K562 (cell line): Measurements from ENCODE around the gene SP6. TPM values are rescaled to one million over a fixed set of nuclear protein-coding genes. Genes with fewer than 3 reads are reported as not detected.

Source experiments
- ARHGAP35 ChIP-seq: fragments of 450-650 bp; IDR thresholded peaks from 2 replicates; pipeline ENCODE4 v1.6.1; 2018; ENCODE audit not compliant: partially characterized antibody
- ATF1 ChIP-seq, 2 experiments: fragments of 450-650 bp in 1 of 2; IDR thresholded peaks; 2 replicates each; pipeline ENCODE4 v1.6.1; 2016; ENCODE audit warnings: missing compliant biosample characterization in 1 of 2, missing genetic modification characterization in 1 of 2
- ETV6 ChIP-seq, 3 experiments: fragments of 150-350 bp in 1 of 3; sonication (generic) in 1 of 3; formaldehyde crosslinking in 1 of 3; IDR thresholded peaks; 2 replicates each; pipeline versions ENCODE4 v1.6.1 to v1.8.0; 2014 to 2022; ENCODE audit warnings: borderline replicate concordance in 2 of 3, low read depth in 2 of 3, antibody characterized with exemption in 1 of 3, low read length in 1 of 3, mild to moderate bottlenecking in 1 of 3, missing genetic modification reagents in 1 of 3
- KDM1A ChIP-seq, 2 experiments: fragments of 450-650 bp; IDR thresholded peaks; 2 replicates each; pipeline ENCODE4 v1.6.1; 2016; ENCODE audit warnings: mild to moderate bottlenecking in 2 of 2
- KLF16 ChIP-seq: IDR thresholded peaks from 2 replicates; pipeline ENCODE4 v1.6.1; 2016; ENCODE audit warnings: antibody characterized with exemption
- LARP7 ChIP-seq: fragments of 450-650 bp; IDR thresholded peaks from 2 replicates; pipeline ENCODE4 v1.6.1; 2016
- NCOA4 ChIP-seq: fragments of 450-650 bp; IDR thresholded peaks from 2 replicates; pipeline ENCODE4 v1.6.1; 2018; ENCODE audit warnings: mild to moderate bottlenecking; ENCODE audit not compliant: partially characterized antibody
- POLR2H ChIP-seq: IDR thresholded peaks from 2 replicates; pipeline ENCODE4 v1.6.1; 2016; ENCODE audit warnings: missing genetic modification characterization, low read depth, mild to moderate bottlenecking, control low read depth, missing compliant biosample characterization, moderate library complexity
- RB1 ChIP-seq: fragments of 450-650 bp; IDR thresholded peaks from 2 replicates; pipeline ENCODE4 v1.6.1; 2017; ENCODE audit warnings: low read depth, mild to moderate bottlenecking
- SMAD2 ChIP-seq: fragments of 150-350 bp; IDR thresholded peaks from 2 replicates; pipeline ENCODE4 v1.6.1; 2014; ENCODE audit warnings: low read depth, mild to moderate bottlenecking, low read length
- TAF15 ChIP-seq: fragments of 200-400 bp; formaldehyde crosslinking; IDR thresholded peaks from 2 replicates; pipeline ENCODE4 v1.6.1; 2017; ENCODE audit warnings: mild to moderate bottlenecking, low read depth, low read length, moderate library complexity
- ZNF282 ChIP-seq: sonication (generic); formaldehyde crosslinking; IDR thresholded peaks from 2 replicates; pipeline ENCODE4 v1.8.1; 2023; ENCODE audit warnings: missing genetic modification reagents
- polyA plus RNA-seq, 8 experiments: library from polyadenylated mRNA; depleted of rRNA in 4 of 8; stranded (reverse) in 5 of 8; unstranded in 3 of 8; fragments of >200 nt; fragmentation: Nextera tagmentation in 2 of 8; fragmentation: Illumina TruSeq in 1 of 8; extraction: Ambion mirVana in 2 of 8; extraction: Trizol in 1 of 8; gene quantifications; 2 replicates each; pipeline versions ENCODE4 v1.2.1 to v1.2.3, GENCODE V29; 2011 to 2014; ENCODE audit warnings: inconsistent platforms in 1 of 8, missing spikeins in 1 of 8
- total RNA-seq, 7 experiments: library from RNA; depleted of rRNA in 6 of 7; stranded (reverse); fragments of >200 nt in 6 of 7; fragmentation: Illumina TruSeq in 2 of 7; extraction: Trizol in 2 of 7; gene quantifications; 2 replicates each; pipeline versions ENCODE4 v1.2.1 to v1.2.3, GENCODE V29; 2011 to 2021; ENCODE audit warnings: low replicate concordance in 1 of 7
- TF ChIP-seq, protein P1 (sequence below), 2 experiments: fragments of 450-650 bp; IDR thresholded peaks; 2 replicates each; pipeline ENCODE4 v1.6.1; 2016; ENCODE audit warnings: mild to moderate bottlenecking in 2 of 2, borderline replicate concordance in 1 of 2, low read depth in 1 of 2, moderate library complexity in 1 of 2
- TF ChIP-seq, protein P2 (sequence below): sonication (generic); formaldehyde crosslinking; IDR thresholded peaks from 2 replicates; pipeline ENCODE4 v1.8.1; 2023; ENCODE audit warnings: mild to moderate bottlenecking, missing genetic modification reagents

SP6 gene
- total and polyA plus RNA-seq, 9 of the 15 experiments (the other 6 are each of a cell fraction or from before 2014, with no cell fraction given) = 0.11 to 7.9 (median 2.2) TPM

DNA sequence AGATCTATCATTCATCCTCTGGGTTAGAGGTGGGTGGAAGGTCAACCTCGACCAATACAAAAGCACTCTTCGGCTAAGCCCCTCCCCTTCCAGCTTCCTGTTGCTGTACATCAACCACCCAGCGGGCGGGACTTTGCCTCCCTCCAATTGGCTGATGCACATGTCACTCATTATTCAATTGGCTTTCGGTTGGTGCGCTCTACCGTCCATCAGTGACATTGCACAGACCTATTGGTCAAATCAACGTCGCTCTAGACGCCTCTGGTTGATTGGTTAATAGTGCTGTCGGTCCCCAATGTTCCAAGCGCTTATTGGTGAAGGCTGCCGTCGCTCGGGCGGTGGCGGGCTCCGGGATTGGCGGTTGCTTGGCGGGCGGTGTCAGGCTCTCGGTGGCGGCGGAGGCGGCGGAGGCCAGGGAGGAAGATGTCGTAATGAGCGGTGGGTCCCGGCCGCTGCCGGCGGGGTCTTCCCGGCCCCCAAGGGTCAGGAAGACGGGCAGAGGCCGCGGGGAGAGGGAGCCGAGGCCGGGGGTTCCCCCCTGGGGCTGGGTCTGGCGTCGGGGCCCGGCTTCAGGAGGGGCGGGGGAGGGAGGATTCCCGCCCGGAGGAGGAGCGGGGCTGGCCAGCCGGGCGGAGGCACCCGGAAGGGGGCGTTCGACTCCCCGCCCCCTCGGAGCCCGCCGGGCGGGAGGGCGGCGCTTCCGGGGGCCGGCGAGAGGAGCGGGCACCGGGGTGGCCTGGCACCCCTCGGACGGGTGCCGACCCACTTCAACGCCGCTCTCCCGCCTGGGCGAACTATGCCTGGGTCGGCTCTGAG, 45.1 kb upstream of the SP6 start, which contains the start of gene SP2 (continued):
- TF ChIP-seq, protein P1, sequence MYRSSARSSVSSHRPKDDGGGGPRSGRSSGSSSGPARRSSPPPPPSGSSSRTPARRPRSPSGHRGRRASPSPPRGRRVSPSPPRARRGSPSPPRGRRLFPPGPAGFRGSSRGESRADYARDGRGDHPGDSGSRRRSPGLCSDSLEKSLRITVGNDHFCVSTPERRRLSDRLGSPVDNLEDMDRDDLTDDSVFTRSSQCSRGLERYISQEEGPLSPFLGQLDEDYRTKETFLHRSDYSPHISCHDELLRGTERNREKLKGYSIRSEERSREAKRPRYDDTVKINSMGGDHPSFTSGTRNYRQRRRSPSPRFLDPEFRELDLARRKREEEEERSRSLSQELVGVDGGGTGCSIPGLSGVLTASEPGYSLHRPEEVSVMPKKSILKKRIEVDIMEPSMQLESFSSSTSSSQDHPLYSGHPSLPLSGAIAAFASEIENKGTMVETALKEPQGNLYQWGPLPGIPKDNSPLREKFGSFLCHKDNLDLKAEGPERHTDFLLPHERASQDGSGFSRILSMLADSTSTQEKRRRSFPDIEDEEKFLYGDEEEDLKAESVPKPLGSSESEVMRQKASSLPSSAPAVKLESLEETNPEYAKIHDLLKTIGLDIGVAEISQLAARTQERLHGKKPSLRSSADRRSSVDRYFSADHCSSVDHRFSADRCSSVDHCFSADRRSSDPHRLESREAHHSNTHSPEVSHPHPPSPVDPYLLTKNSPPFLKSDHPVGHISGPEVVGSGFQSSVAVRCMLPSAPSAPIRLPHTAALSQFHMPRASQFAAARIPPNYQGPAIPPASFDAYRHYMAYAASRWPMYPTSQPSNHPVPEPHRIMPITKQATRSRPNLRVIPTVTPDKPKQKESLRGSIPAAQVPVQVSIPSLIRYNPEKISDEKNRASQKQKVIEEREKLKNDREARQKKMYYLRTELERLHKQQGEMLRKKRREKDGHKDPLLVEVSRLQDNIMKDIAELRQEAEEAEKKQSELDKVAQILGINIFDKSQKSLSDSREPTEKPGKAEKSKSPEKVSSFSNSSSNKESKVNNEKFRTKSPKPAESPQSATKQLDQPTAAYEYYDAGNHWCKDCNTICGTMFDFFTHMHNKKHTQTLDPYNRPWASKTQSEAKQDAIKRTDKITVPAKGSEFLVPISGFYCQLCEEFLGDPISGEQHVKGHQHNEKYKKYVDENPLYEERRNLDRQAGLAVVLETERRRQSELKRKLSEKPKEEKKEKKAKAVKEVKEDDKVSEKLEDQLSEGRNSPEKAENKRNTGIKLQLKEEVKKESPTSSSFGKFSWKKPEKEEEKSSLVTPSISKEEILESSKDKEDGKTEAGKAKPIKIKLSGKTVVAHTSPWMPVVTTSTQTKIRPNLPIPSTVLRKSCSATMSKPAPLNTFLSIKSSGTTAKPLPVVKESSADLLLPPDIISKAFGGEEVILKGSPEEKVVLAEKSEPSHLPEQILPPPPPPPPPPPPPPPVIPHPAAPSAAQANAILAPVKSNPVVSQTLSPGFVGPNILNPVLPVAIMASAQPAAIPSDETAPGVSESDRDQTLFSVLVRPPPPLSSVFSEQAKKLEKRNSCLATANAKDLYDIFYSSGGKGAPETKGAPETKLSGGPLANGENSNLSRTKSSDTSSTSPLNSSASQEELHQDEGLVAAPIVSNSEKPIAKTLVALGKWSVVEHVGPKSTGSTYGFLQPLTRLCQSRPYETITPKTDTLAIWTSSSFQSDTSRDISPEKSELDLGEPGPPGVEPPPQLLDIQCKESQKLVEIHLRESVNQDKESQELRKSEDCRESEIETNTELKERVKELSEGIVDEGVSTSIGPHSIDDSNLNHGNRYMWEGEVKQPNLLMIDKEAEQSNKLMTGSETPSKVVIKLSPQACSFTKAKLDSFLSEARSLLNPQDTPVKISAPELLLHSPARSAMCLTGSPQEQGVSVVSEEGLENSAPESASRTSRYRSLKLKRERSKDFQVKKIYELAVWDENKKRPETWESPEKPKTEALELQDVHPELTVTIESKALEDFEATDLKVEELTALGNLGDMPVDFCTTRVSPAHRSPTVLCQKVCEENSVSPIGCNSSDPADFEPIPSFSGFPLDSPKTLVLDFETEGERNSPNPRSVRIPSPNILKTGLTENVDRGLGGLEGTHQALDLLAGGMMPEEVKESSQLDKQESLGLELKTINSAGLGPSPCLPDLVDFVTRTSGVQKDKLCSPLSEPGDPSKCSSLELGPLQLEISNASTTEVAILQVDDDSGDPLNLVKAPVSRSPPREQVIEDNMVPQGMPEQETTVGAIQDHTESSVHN (IDR thresholded peaks at IDR 0.05; ENCODE audit: borderline replicate concordance in 1 of 2, low read depth in 1 of 2) = no peak
- TF ChIP-seq LARP7 (no peak), SMAD2 (no peak), RB1 (peak; percentile 73), ATF1 (CRISPR knock-in tag; IDR thresholded peaks at IDR 0.05) (peak; percentile 60; the same call in 1 of the 2 replicates), ATF1 (tag; IDR thresholded peaks at IDR 0.05) (peak; percentile 100), ZNF282 (no peak), KDM1A (IDR thresholded peaks at IDR 0.05) (no peak), TAF15 (no peak), ETV6 (IDR thresholded peaks at IDR 0.05; ENCODE audit: borderline replicate concordance in 1 of 2, low read depth in 2 of 2, low read length in 1 of 2) (no peak), ETV6 (CRISPR knock-in tag; IDR thresholded peaks at IDR 0.05; ENCODE audit: borderline replicate concordance) (no peak), NCOA4 (no peak), POLR2H (peak; percentile 54), KLF16 (no peak), ARHGAP35 (no peak)
- TF ChIP-seq, protein P2, sequence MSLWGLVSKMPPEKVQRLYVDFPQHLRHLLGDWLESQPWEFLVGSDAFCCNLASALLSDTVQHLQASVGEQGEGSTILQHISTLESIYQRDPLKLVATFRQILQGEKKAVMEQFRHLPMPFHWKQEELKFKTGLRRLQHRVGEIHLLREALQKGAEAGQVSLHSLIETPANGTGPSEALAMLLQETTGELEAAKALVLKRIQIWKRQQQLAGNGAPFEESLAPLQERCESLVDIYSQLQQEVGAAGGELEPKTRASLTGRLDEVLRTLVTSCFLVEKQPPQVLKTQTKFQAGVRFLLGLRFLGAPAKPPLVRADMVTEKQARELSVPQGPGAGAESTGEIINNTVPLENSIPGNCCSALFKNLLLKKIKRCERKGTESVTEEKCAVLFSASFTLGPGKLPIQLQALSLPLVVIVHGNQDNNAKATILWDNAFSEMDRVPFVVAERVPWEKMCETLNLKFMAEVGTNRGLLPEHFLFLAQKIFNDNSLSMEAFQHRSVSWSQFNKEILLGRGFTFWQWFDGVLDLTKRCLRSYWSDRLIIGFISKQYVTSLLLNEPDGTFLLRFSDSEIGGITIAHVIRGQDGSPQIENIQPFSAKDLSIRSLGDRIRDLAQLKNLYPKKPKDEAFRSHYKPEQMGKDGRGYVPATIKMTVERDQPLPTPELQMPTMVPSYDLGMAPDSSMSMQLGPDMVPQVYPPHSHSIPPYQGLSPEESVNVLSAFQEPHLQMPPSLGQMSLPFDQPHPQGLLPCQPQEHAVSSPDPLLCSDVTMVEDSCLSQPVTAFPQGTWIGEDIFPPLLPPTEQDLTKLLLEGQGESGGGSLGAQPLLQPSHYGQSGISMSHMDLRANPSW (CRISPR knock-in tag) = no peak
